HepG2 (cell line): ENCODE measurements around the gene GUCY2D. TPM values are rescaled to one million over a fixed set of nuclear protein-coding genes. Genes with fewer than 3 reads are reported as not detected.
A peak's percentile ranks its signal among the peaks of the same experiment; 100 is the strongest.

Experiments used
- AFF4 ChIP-seq: sonication (generic); formaldehyde crosslinking; IDR thresholded peaks from 2 replicates; pipeline ENCODE4 v1.4.0; 2020; ENCODE audit warnings: missing genetic modification reagents
- ARID2 ChIP-seq: sonication (generic); formaldehyde crosslinking; IDR thresholded peaks from 2 replicates; pipeline ENCODE4 v1.8.1; 2022; ENCODE audit warnings: mild to moderate bottlenecking, missing genetic modification reagents, borderline replicate concordance
- BHLHE40 ChIP-seq: IDR thresholded peaks from 2 replicates; pipeline ENCODE4 v1.6.1; 2011; ENCODE audit warnings: low read length, improper control_type of control experiment
- DNMT3B ChIP-seq: conservative IDR thresholded peaks from 2 replicates; pipeline ENCODE4 v1.6.1; 2016; ENCODE audit warnings: missing biosample characterization, control low read depth
- HMG20B ChIP-seq: conservative IDR thresholded peaks from 2 replicates; pipeline ENCODE4 v1.6.1; 2016; ENCODE audit warnings: missing genetic modification reagents, missing compliant biosample characterization
- JUND ChIP-seq: sonication (generic); formaldehyde crosslinking; IDR thresholded peaks from 2 replicates; pipeline ENCODE4 v1.8.0; 2022; ENCODE audit warnings: mild to moderate bottlenecking, missing genetic modification reagents
- KAT8 ChIP-seq: IDR thresholded peaks from 2 replicates; pipeline ENCODE4 v1.6.1; 2016; ENCODE audit warnings: missing genetic modification reagents, missing compliant biosample characterization
- KDM2A ChIP-seq: sonication (generic); formaldehyde crosslinking; IDR thresholded peaks from 2 replicates; pipeline ENCODE4 v1.4.0; 2020; ENCODE audit warnings: low read depth, missing genetic modification reagents, borderline replicate concordance
- KLF6 ChIP-seq: IDR thresholded peaks from 2 replicates; pipeline ENCODE4 v1.8.0; 2016; ENCODE audit warnings: missing biosample characterization, missing genetic modification reagents
- MNT ChIP-seq: fragments of 450-650 bp; IDR thresholded peaks from 2 replicates; pipeline ENCODE4 v1.6.1; 2016
- REPIN1 ChIP-seq: sonication (generic); formaldehyde crosslinking; IDR thresholded peaks from 2 replicates; pipeline ENCODE4 v1.8.0; 2022; ENCODE audit warnings: missing genetic modification reagents, low read depth, mild to moderate bottlenecking, borderline replicate concordance
- SKIL ChIP-seq: sonication (generic); formaldehyde crosslinking; IDR thresholded peaks from 2 replicates; pipeline ENCODE4 v1.8.0; 2022; ENCODE audit warnings: missing genetic modification reagents, mild to moderate bottlenecking, moderate library complexity, borderline replicate concordance
- TCF7 ChIP-seq: sonication (generic); IDR thresholded peaks from 2 replicates; pipeline ENCODE4 v1.6.1; 2016; ENCODE audit warnings: antibody characterized with exemption, low read depth
- ZNF18 ChIP-seq: sonication (generic); formaldehyde crosslinking; IDR thresholded peaks from 2 replicates; pipeline ENCODE4 v1.8.0; 2022; ENCODE audit warnings: mild to moderate bottlenecking, missing genetic modification reagents; ENCODE audit not compliant: insufficient replicate concordance
- ZNF414 ChIP-seq: sonication (generic); formaldehyde crosslinking; IDR thresholded peaks from 2 replicates; pipeline ENCODE4 v1.5.0; 2020; ENCODE audit warnings: missing genetic modification reagents
- ZNF569 ChIP-seq: sonication (generic); formaldehyde crosslinking; IDR thresholded peaks from 2 replicates; pipeline ENCODE4 v1.5.0; 2020; ENCODE audit warnings: mild to moderate bottlenecking, missing genetic modification reagents, moderate library complexity, borderline replicate concordance
- ZNF580 ChIP-seq: IDR thresholded peaks from 2 replicates; pipeline ENCODE4 v1.6.1; 2016; ENCODE audit warnings: low read depth, borderline replicate concordance
- ZNF766 ChIP-seq: sonication (generic); formaldehyde crosslinking; IDR thresholded peaks from 2 replicates; pipeline ENCODE4 v1.5.0; 2020; ENCODE audit warnings: missing genetic modification reagents, borderline replicate concordance
- ZNF777 ChIP-seq: sonication (generic); formaldehyde crosslinking; IDR thresholded peaks from 2 replicates; pipeline ENCODE4 v1.4.0; 2020; ENCODE audit warnings: missing genetic modification reagents
- ZNF790 ChIP-seq: sonication (generic); formaldehyde crosslinking; IDR thresholded peaks from 2 replicates; pipeline ENCODE4 v1.8.0; 2022; ENCODE audit warnings: missing genetic modification reagents, mild to moderate bottlenecking, borderline replicate concordance
- ZZZ3 ChIP-seq: sonication (generic); formaldehyde crosslinking; IDR thresholded peaks from 2 replicates; pipeline ENCODE4 v1.4.0; 2020; ENCODE audit warnings: missing genetic modification reagents, mild to moderate bottlenecking, borderline replicate concordance
- polyA plus RNA-seq, 8 experiments: library from polyadenylated mRNA; depleted of rRNA in 3 of 8; stranded (reverse) in 7 of 8; unstranded in 1 of 8; fragments of >200 nt; fragmentation: Illumina TruSeq in 4 of 8; extraction: Trizol in 4 of 8; gene quantifications; 2 replicates each; pipeline versions ENCODE4 v1.2.1 to v1.2.3, GENCODE V29; 2011 to 2016; ENCODE audit warnings: low read depth in 4 of 8, missing spikeins in 1 of 8, mixed read lengths in 1 of 8; ENCODE audit not compliant: insufficient read depth in 1 of 8
- total RNA-seq, 5 experiments: library from RNA; depleted of rRNA; stranded (reverse); fragments of >200 nt; fragmentation: Illumina TruSeq; extraction: Trizol; gene quantifications; 2 replicates each; pipeline ENCODE4 v1.2.3, GENCODE V29; 2016; ENCODE audit warnings: low read depth in 1 of 5

The GUCY2D gene
- total and polyA plus RNA-seq, 2 of the 13 experiments (the other 11 are each of a cell fraction or from before 2014, with no cell fraction given), result not detected

GRCh38 chr17:8031950-8032349 is 29.5 kb downstream of the GUCY2D start (continued):
- TF ChIP-seq KDM2A (CRISPR knock-in tag) (no peak), JUND (CRISPR knock-in tag) (0 out of 2 replicates have a peak, but pooled peaks have one; percentile 44), ZNF766 (no peak), TCF7 (no peak), BHLHE40 (no peak), ZNF18 (CRISPR knock-in tag) (no peak), ZNF777 (no peak), KAT8 (CRISPR knock-in tag) (no peak), KLF6 (no peak), HMG20B (CRISPR knock-in tag) (no peak), ZZZ3 (no peak), ZNF580 (no peak), ARID2 (no peak), REPIN1 (CRISPR knock-in tag) (no peak), MNT (no peak), SKIL (no peak), DNMT3B (CRISPR knock-in tag) (no peak), ZNF569 (CRISPR knock-in tag) (no peak), AFF4 (no peak), ZNF790 (CRISPR knock-in tag) (no peak), ZNF414 (no peak)
